HepG2 (cell line): ENCODE results near the gene GNPDA1. TPM values are rescaled to one million over a fixed set of nuclear protein-coding genes. Genes with fewer than 3 reads are reported as not detected.
A peak's percentile ranks its signal among the peaks of the same experiment; 100 is the strongest.

Experiments used
- KDM3A ChIP-seq: IDR thresholded peaks from 2 replicates; pipeline ENCODE4 v1.6.1; 2018; ENCODE audit warnings: low read depth, missing compliant biosample characterization
- MEIS1 ChIP-seq: sonication (generic); formaldehyde crosslinking; IDR thresholded peaks from 2 replicates; pipeline ENCODE4 v1.9.0; 2021; ENCODE audit warnings: mild to moderate bottlenecking, missing genetic modification reagents, moderate library complexity, borderline replicate concordance
- SYNCRIP ChIP-seq: fragments of 200-400 bp; formaldehyde crosslinking; IDR thresholded peaks from 2 replicates; pipeline ENCODE4 v1.6.1; 2018; ENCODE audit warnings: mild to moderate bottlenecking, low read depth, low read length; ENCODE audit not compliant: insufficient read depth
- ZNF329 ChIP-seq: sonication (generic); formaldehyde crosslinking; IDR thresholded peaks from 2 replicates; pipeline ENCODE4 v1.9.0; 2021; ENCODE audit warnings: low read depth, mild to moderate bottlenecking, missing genetic modification reagents
- ZNF567 ChIP-seq: sonication (generic); formaldehyde crosslinking; IDR thresholded peaks from 2 replicates; pipeline ENCODE4 v1.8.1; 2023; ENCODE audit warnings: mild to moderate bottlenecking, missing genetic modification reagents, borderline replicate concordance
- ZNF607 ChIP-seq: sonication (generic); formaldehyde crosslinking; IDR thresholded peaks from 2 replicates; pipeline ENCODE4 v1.5.1; 2020; ENCODE audit warnings: missing genetic modification reagents, mild to moderate bottlenecking, borderline replicate concordance
- polyA plus RNA-seq, 8 experiments: library from polyadenylated mRNA; depleted of rRNA in 3 of 8; stranded (reverse) in 7 of 8; unstranded in 1 of 8; fragments of >200 nt; fragmentation: Illumina TruSeq in 4 of 8; extraction: Trizol in 4 of 8; gene quantifications; 2 replicates each; pipeline versions ENCODE4 v1.2.1 to v1.2.3, GENCODE V29; 2011 to 2016; ENCODE audit warnings: low read depth in 4 of 8, missing spikeins in 1 of 8, mixed read lengths in 1 of 8; ENCODE audit not compliant: insufficient read depth in 1 of 8
- total RNA-seq, 5 experiments: library from RNA; depleted of rRNA; stranded (reverse); fragments of >200 nt; fragmentation: Illumina TruSeq; extraction: Trizol; gene quantifications; 2 replicates each; pipeline ENCODE4 v1.2.3, GENCODE V29; 2016; ENCODE audit warnings: low read depth in 1 of 5
- TF ChIP-seq, protein P1 (sequence below): sonication (generic); formaldehyde crosslinking; IDR thresholded peaks from 2 replicates; pipeline ENCODE4 v1.4.0; 2020; ENCODE audit warnings: low read depth, missing genetic modification reagents
- TF ChIP-seq, protein P2 (sequence below): sonication (generic); formaldehyde crosslinking; IDR thresholded peaks from 2 replicates; pipeline ENCODE4 v1.4.0; 2020; ENCODE audit warnings: missing genetic modification reagents
- TF ChIP-seq, protein P3 (sequence below): sonication (generic); formaldehyde crosslinking; IDR thresholded peaks from 2 replicates; pipeline ENCODE4 v1.8.1; 2023; ENCODE audit warnings: missing genetic modification reagents, inconsistent platforms, borderline replicate concordance
- TF ChIP-seq, protein P4 (sequence below): sonication (generic); formaldehyde crosslinking; IDR thresholded peaks from one replicate; pipeline ENCODE4 v1.5.1; 2020; ENCODE audit warnings: mild to moderate bottlenecking, missing genetic modification reagents; ENCODE audit errors: not compliant biosample characterization
- TF ChIP-seq, protein P5 (sequence below): sonication (generic); formaldehyde crosslinking; IDR thresholded peaks from 2 replicates; pipeline ENCODE4 v1.4.0; 2020; ENCODE audit warnings: missing genetic modification reagents

GNPDA1 gene
- total and polyA plus RNA-seq, 2 of the 13 experiments (the other 11 are each of a cell fraction or from before 2014, with no cell fraction given): 6.0 to 54.1 TPM

DNA sequence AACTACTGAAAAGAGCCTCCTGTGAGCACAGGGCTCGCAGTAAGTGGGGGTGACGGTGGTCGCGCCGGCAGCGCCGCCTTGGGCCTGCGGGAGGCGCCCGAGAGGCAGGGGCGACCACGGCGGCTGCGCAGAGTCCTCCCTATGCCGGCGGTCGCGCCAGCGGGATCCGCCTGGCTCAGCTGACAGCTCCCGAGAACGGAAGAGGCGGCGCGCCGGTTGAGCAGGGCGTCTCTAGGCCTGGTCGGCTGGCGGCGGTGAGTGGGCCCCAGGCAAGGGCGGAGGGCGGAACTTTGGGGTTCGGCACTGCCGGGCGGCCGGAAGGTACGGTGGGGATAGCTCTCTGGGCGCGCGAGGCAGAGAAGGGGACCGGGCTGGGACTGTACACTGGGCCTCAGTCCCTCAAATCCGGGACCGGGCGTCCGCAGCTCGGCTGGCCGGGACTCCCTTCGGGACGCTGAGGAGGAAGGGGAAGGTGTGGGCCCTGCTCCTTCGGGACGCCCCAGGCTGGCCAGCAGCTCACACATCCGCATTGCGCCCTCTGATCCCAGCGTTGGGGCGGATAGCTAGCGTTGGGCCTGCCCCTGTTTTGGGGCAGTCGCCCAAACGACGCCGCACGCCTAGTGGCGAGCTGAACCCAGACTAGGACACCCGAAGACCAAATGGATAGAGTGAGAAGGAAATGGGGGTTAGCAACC is 43.8 kb downstream of the GNPDA1 start, which contains the start of gene RNF14 (continued):
- TF ChIP-seq, protein P1, sequence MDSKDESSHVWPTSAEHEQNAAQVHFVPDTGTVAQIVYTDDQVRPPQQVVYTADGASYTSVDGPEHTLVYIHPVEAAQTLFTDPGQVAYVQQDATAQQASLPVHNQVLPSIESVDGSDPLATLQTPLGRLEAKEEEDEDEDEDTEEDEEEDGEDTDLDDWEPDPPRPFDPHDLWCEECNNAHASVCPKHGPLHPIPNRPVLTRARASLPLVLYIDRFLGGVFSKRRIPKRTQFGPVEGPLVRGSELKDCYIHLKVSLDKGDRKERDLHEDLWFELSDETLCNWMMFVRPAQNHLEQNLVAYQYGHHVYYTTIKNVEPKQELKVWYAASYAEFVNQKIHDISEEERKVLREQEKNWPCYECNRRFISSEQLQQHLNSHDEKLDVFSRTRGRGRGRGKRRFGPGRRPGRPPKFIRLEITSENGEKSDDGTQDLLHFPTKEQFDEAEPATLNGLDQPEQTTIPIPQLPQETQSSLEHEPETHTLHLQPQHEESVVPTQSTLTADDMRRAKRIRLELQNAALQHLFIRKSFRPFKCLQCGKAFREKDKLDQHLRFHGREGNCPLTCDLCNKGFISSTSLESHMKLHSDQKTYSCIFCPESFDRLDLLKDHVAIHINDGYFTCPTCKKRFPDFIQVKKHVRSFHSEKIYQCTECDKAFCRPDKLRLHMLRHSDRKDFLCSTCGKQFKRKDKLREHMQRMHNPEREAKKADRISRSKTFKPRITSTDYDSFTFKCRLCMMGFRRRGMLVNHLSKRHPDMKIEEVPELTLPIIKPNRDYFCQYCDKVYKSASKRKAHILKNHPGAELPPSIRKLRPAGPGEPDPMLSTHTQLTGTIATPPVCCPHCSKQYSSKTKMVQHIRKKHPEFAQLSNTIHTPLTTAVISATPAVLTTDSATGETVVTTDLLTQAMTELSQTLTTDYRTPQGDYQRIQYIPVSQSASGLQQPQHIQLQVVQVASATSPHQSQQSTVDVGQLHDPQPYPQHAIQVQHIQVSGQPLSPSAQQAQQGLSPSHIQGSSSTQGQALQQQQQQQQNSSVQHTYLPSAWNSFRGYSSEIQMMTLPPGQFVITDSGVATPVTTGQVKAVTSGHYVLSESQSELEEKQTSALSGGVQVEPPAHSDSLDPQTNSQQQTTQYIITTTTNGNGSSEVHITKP (CRISPR knock-in tag): no peak
- TF ChIP-seq, protein P2, sequence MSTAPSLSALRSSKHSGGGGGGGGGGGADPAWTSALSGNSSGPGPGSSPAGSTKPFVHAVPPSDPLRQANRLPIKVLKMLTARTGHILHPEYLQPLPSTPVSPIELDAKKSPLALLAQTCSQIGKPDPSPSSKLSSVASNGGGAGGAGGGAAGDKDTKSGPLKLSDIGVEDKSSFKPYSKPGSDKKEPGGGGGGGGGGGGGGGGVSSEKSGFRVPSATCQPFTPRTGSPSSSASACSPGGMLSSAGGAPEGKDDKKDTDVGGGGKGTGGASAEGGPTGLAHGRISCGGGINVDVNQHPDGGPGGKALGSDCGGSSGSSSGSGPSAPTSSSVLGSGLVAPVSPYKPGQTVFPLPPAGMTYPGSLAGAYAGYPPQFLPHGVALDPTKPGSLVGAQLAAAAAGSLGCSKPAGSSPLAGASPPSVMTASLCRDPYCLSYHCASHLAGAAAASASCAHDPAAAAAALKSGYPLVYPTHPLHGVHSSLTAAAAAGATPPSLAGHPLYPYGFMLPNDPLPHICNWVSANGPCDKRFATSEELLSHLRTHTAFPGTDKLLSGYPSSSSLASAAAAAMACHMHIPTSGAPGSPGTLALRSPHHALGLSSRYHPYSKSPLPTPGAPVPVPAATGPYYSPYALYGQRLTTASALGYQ (CRISPR knock-in tag): 0 out of 2 replicates have a peak, but pooled peaks have one; percentile 54
- TF ChIP-seq, protein P3, sequence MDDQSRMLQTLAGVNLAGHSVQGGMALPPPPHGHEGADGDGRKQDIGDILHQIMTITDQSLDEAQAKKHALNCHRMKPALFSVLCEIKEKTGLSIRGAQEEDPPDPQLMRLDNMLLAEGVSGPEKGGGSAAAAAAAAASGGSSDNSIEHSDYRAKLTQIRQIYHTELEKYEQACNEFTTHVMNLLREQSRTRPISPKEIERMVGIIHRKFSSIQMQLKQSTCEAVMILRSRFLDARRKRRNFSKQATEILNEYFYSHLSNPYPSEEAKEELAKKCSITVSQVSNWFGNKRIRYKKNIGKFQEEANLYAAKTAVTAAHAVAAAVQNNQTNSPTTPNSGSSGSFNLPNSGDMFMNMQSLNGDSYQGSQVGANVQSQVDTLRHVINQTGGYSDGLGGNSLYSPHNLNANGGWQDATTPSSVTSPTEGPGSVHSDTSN (CRISPR knock-in tag): no peak
- peak; percentile 79; the same call in 1 of the 2 replicates for TF ChIP-seq ZNF329 (CRISPR knock-in tag)
- TF ChIP-seq KDM3A (CRISPR knock-in tag): peak; percentile 88
- TF ChIP-seq, protein P4, sequence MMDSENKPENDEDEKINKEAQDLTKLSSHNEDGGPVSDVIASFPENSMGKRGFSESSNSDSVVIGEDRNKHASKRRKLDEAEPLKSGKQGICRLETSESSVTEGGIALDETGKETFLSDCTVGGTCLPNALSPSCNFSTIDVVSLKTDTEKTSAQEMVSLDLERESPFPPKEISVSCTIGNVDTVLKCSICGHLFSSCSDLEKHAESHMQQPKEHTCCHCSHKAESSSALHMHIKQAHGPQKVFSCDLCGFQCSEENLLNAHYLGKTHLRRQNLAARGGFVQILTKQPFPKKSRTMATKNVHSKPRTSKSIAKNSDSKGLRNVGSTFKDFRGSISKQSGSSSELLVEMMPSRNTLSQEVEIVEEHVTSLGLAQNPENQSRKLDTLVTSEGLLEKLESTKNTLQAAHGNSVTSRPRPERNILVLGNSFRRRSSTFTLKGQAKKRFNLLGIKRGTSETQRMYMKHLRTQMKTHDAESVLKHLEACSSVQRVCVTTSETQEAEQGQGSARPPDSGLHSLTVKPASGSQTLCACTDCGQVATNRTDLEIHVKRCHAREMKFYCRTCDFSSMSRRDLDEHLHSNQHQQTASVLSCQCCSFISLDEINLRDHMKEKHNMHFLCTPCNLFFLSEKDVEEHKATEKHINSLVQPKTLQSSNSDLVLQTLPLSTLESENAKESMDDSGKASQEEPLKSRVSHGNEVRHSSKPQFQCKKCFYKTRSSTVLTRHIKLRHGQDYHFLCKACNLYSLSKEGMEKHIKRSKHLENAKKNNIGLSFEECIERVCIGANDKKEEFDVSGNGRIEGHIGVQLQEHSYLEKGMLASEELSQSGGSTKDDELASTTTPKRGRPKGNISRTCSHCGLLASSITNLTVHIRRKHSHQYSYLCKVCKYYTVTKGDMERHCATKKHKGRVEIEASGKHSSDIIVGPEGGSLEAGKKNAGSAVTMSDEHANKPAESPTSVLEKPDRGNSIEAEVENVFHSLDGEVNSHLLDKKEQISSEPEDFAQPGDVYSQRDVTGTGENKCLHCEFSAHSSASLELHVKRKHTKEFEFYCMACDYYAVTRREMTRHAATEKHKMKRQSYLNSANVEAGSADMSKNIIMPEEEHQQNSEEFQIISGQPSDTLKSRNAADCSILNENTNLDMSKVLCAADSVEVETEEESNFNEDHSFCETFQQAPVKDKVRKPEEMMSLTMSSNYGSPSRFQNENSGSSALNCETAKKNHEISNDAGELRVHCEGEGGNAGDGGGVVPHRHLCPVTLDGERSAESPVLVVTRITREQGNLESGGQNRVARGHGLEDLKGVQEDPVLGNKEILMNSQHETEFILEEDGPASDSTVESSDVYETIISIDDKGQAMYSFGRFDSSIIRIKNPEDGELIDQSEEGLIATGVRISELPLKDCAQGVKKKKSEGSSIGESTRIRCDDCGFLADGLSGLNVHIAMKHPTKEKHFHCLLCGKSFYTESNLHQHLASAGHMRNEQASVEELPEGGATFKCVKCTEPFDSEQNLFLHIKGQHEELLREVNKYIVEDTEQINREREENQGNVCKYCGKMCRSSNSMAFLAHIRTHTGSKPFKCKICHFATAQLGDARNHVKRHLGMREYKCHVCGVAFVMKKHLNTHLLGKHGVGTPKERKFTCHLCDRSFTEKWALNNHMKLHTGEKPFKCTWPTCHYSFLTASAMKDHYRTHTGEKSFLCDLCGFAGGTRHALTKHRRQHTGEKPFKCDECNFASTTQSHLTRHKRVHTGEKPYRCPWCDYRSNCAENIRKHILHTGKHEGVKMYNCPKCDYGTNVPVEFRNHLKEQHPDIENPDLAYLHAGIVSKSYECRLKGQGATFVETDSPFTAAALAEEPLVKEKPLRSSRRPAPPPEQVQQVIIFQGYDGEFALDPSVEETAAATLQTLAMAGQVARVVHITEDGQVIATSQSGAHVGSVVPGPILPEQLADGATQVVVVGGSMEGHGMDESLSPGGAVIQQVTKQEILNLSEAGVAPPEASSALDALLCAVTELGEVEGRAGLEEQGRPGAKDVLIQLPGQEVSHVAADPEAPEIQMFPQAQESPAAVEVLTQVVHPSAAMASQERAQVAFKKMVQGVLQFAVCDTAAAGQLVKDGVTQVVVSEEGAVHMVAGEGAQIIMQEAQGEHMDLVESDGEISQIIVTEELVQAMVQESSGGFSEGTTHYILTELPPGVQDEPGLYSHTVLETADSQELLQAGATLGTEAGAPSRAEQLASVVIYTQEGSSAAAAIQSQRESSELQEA (CRISPR knock-in tag): peak; percentile 82
- no peak for TF ChIP-seq SYNCRIP
- TF ChIP-seq ZNF567 (CRISPR knock-in tag): peak; percentile 90; the same call in 1 of the 2 replicates
- TF ChIP-seq, protein P5, sequence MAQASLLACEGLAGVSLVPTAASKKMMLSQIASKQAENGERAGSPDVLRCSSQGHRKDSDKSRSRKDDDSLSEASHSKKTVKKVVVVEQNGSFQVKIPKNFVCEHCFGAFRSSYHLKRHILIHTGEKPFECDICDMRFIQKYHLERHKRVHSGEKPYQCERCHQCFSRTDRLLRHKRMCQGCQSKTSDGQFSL (CRISPR knock-in tag): peak; percentile 71; the same call in 1 of the 2 replicates
- TF ChIP-seq MEIS1 (CRISPR knock-in tag): 0 out of 2 replicates have a peak, but pooled peaks have one; percentile 67
- TF ChIP-seq ZNF607 (CRISPR knock-in tag): peak; percentile 89; the same call in 1 of the 2 replicates
